Amniotic stem cell (primary cell): ENCODE data around the gene LIPT2.
"Not testable (repeated sequence)": the region's sequence is repeated elsewhere in the genome, so short reads cannot be mapped to it uniquely, and the experiment has no call there.

Experiments
- DNase-seq: peaks from one replicate; lab custom pipeline; 2025; lab: John Stamatoyannopoulos, UW

Gene LIPT2

GRCh38 chr11:74492974-74493790, at the start of gene LIPT2:
TSS of gene LIPT2 (minus strand) at chr11:74493724. CDS start at chr11:74493703, 21 bp downstream.
- DNase-seq: peak; percentile 78

GRCh38 chr11:74541466-74541865, 47.9 kb upstream of the LIPT2 start:
- DNase-seq: no peak

- DNase-seq: no peak
Observed at GRCh38 chr11:74540270-74540669, 46.7 kb upstream of the LIPT2 start.

GRCh38 chr11:74538680-74539079, 45.2 kb upstream of the LIPT2 start:
- peak; percentile 2 for DNase-seq

- DNase-seq: no peak
Observed at GRCh38 chr11:74535371-74536160, 42.0 kb upstream of the LIPT2 start.

- DNase-seq: not testable (repeated sequence)
Observed at GRCh38 chr11:74534946-74535275, 41.4 kb upstream of the LIPT2 start.

- no peak for DNase-seq
Observed at GRCh38 chr11:74534216-74534945, 40.9 kb upstream of the LIPT2 start.

- no peak for DNase-seq
Observed at GRCh38 chr11:74533421-74533820, 39.9 kb upstream of the LIPT2 start.

GRCh38 chr11:74532501-74533246, 39.1 kb upstream of the LIPT2 start:
- no peak for DNase-seq

GRCh38 chr11:74524978-74525377, 31.5 kb upstream of the LIPT2 start:
- no peak for DNase-seq

- no peak for DNase-seq
Observed at GRCh38 chr11:74524501-74524900, 31.0 kb upstream of the LIPT2 start.

- DNase-seq: no peak
Observed at GRCh38 chr11:74522776-74523175, 29.3 kb upstream of the LIPT2 start.

GRCh38 chr11:74521666-74522252, 28.2 kb upstream of the LIPT2 start:
- no peak for DNase-seq

GRCh38 chr11:74520927-74521665, 27.6 kb upstream of the LIPT2 start:
- no peak for DNase-seq

GRCh38 chr11:74520316-74520715, 26.8 kb upstream of the LIPT2 start:
- DNase-seq: no peak

GRCh38 chr11:74519710-74520109, 26.2 kb upstream of the LIPT2 start:
- DNase-seq: no peak

- not testable (repeated sequence) for DNase-seq
Observed at GRCh38 chr11:74517592-74517991, 24.1 kb upstream of the LIPT2 start.

GRCh38 chr11:74507582-74507981, 14.1 kb upstream of the LIPT2 start:
- DNase-seq: no peak

GRCh38 chr11:74506823-74507222, 13.3 kb upstream of the LIPT2 start:
- no peak for DNase-seq

- DNase-seq: no peak
Observed at GRCh38 chr11:74505911-74506310, 12.4 kb upstream of the LIPT2 start.
